GM21529 (cell line): Measurements from ENCODE around the gene ZBED6.
"Not testable (repeated sequence)": the region's sequence is repeated elsewhere in the genome, so short reads cannot be mapped to it uniquely, and the experiment has no call there.

Experiments used
- ATAC-seq: cut with Tn5 transposase; IDR thresholded peaks from one replicate; pipeline ENCODE4 v1.9.1; 2021; ENCODE audit not compliant: unreplicated experiment

Gene ZBED6

DNA sequence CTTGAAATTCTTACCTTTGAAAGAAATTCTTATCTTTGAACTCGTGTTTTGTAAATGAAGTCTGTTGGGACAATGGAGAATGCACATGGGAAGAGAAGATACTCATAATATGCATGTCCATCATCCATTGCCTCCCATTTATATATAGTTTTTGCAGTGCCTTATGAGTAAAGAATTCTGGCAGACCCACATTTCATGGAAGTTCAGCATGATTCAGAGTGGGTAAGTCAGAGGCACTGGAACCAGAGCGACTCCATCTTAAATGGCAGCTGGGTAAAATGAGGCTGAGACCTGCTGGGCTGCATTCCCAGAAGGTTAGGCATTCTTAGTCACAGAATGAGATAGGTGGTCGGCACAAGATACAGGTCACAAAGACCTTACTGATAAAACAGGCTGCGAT, 16.6 kb upstream of the ZBED6 start:
- no peak for ATAC-seq

DNA sequence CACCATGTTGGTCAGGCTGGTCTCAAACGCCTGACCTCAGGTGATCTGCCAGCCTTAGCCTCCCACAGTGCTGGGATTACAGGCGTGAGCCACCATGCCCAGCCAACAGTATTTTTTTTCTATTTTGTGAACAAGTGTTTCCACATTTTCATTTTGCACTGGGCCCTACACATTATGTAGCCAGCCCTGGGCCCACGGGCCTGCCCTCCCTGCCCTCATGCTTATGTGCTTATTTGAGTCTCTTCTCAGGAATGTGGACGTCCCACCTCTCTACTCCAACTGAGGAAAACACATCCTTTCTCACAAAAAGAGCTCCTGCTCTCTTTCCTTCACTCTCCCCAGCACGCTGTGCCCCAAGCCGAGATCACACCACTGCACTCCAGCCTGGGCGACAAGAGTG, 13.5 kb upstream of the ZBED6 start:
- no peak for ATAC-seq

DNA sequence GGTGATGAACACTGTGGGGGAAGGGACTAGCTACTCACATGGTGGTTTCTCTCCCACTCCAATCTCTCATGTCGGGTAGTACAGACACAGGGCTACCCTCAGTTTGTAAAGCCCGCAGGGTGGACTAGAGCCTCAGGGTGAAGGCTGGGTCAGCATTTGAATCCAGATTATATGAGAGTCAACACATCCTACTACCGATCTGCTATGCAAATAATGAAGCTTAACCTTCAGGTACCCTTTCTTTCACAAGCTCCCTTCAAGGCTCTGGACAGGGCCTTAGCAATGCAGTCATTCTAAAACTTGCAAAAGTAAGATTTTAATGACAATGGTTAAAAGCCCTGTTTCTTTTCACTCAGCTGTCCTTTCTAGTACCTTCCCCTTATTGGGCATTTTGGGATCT, 5.5 kb upstream of the ZBED6 start:
- ATAC-seq: no peak

DNA sequence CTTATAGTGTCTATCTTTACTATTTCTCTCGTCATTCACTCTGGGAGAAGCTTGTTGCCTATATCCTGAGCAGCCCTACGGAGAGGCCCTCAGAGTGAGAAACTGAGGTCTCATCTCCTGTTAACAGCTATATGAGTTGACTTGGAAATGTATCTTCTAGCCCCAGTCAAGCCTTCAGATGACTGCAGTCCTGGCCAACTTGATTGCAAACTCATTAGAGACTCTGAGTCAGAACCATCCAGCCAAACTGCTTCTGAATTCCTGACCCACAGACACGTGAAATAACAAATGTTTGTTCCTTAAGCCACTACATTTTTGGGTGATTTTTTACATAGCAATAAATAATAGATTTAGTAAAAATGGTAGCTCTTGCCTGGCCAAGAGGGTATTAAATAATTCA, 3.9 kb upstream of the ZBED6 start:
- ATAC-seq: no peak

DNA sequence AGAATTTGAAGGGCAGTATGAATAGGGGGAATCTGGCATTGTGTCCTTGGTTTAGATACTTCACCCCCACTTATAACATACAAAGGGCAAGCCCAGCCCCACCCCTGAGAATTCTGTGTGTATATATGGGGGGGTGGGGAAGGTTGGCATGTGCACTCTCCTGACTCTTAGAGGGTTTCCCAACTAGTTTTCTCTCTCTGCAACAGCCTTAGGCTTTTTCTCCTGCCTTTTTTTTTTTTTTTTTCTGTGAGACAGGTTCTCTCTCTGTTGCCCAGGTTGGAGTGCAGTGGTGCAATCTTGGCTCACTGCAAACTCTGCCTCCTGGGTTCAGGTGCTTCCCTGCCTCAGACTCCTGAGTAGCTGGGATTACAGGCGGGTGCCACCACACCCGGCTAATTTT, 2.9 kb upstream of the ZBED6 start:
- ATAC-seq: no peak

DNA sequence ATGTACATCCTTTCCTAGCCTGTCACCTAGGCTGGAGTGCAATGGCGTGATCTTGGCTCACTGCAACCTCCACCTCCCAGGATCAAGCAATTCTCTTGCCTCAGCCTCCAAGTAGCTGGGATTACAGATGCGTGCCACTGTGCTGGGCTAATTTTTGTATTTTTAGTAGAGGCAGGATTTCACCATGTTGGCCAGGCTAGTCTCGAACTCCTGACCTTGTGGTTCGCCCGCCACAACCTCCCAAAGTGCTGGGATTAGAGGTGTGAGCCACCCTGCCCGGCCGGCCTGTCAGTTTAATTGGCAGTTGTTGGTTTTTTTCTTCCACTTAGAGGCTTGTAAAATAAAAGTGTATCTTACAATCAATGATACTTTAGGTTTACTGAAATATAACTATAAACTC, 1.9 kb upstream of the ZBED6 start:
- not testable (repeated sequence) for ATAC-seq

DNA sequence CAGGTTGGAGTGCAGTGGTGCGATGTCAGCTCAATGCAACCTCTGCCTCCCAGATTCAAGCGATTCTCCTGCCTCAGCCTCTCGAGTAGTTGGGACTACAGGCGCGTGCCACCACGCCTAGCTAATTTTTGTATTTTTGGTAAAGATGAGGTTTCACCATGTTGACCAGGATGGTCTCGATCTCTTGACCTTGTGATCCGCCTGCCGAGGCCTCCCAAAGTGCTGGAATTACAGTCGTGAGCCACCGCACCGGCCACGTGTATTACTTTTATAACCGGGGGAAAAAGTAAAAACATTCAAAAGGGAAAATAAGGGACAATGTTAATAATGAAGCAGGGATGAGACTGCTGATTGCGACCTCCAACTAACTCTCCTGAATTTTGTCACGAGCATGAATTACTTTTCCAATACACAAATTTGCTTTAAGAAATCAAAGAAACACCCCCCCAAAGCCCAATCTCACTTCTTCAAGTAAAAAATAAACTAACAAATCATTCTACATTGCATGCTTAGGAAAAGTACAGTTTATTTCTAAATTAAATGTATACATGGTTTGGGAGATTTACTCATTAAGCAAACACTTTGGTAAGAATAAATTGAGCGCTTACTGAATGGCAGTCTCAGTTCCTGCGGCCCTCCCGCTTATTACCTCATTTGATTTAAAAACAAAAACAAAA, 521 bp upstream of the ZBED6 start:
- ATAC-seq: no peak

DNA sequence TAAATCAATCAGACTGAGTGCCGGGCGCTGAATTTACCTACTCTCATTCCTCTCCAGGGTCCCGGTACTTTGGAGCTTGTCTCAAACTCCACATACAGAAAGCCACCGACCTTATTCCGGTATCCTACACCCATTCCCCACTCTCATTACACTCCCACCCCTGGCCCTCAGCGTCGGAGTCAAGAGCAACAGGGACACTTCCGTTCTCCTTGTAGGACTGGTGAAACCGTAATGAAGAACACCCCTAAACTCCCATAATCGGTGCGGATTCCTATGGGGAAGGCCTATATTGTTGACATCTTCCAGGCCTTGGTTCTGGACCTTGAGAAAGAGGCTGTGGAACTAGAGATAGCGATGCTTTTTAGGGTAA, 798 bp downstream of the ZBED6 start:
- ATAC-seq: no peak

DNA sequence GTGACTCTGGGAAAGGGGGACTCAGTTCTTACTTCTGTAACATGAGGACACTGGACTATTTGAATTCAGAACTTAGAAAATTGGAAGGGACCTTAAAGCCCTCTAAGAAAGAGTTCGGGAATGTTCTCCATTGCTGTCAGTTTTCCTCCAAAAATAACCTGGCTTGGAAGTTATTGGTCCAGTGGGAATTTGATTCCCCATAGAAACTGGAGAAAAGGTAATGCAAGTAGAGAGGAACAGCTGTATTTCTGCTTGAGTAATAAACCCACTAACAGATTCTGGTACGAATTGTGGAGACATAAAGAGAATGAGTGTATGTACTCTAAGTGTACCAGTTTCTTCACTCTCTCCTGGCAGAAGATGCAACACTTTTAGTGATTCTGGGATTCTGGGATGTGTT, 1.8 kb downstream of the ZBED6 start:
- ATAC-seq: no peak

DNA sequence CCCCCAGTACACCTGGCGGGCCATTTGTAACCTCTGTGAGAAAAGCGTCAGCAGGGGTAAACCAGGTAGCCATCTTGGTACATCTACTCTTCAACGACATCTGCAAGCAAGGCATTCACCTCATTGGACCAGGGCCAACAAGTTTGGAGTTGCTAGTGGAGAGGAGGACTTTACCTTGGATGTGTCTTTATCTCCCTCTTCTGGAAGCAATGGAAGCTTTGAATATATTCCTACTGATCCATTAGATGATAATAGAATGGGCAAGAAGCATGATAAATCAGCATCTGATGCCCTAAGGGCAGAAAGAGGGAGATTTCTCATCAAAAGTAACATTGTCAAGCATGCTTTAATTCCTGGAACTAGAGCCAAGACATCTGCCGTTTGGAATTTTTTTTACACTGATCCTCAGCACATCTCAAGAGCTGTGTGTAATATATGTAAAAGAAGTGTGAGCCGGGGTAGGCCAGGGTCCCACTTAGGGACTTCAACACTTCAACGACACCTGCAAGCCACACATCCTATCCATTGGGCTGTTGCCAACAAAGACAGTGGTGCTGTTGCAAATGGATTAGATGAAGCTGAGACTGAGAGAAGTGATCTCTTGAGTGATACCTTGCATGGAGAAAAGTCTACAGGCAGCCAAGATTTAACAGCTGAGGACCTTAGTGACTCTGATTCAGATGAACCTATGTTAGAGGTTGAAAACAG, 2.7 kb downstream of the ZBED6 start:
- ATAC-seq: no peak

DNA sequence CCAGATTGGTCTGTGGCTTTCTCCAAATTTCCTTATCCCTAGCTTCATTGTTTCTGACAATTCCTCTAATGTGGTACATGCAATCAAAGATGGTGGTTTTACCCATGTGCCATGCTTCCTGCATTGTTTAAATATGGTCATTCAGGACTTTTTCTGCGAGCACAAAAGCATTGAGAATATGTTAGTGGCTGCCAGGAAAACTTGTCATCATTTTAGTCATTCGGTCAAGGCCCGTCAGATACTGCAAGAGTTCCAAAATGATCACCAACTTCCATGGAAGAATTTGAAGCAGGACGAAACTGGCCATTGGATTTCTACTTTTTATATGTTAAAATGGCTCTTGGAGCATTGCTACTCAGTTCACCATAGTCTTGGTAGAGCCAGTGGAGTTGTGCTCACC, 3.7 kb downstream of the ZBED6 start:
- ATAC-seq: no peak

DNA sequence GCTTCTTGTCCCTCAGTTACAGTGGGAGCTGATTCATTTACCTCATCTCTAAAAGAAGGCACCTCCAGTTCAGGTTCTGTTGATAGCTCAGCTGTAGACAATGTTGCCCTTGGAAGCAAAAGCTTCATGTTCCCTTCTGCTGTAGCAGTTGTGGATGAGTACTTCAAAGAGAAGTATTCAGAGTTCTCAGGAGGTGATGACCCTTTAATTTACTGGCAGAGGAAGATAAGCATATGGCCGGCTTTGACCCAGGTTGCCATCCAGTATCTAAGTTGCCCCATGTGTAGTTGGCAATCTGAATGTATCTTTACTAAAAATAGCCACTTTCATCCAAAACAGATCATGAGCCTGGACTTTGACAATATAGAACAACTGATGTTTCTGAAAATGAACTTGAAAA, 4.5 kb downstream of the ZBED6 start:
- no peak for ATAC-seq

DNA sequence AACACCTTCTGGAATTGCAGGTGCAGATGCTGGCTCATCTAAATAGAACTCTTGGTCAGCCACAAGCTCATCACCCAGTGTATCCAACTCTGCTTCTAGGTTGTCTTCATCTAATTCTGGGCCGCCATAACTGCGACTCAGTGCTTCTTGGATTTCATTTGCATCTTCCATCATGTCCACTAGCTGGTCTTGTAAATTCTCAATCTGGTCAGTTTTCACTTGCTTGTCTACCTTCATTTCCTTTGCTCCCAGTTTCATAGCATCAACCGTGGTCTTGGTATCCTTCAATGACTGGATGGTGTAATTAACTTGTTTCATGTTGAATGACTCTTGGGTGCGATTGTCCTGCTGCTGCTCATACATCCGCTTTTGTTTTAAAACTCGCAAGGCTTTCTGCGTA, 10.3 kb downstream of the ZBED6 start:
- ATAC-seq: no peak

DNA sequence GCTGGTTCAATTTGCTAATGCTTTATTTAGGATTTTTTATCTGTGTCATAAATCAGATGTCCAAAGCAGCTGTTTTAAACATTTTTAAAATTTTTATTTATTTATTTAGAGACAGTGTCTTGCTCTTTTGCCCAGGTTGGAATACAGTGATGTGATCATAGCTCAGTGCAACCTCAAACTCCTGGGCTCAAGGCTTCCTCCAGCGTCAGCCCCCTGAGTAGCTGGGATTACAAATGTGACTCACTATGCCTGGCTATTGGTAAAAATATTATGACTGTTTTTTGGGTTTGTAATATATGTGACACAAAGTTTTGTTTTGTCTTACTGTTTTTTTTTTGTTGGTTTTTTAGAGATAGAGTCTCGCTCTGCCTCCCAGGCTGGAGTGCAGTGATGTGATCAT, 11.8 kb downstream of the ZBED6 start:
- ATAC-seq: no peak

DNA sequence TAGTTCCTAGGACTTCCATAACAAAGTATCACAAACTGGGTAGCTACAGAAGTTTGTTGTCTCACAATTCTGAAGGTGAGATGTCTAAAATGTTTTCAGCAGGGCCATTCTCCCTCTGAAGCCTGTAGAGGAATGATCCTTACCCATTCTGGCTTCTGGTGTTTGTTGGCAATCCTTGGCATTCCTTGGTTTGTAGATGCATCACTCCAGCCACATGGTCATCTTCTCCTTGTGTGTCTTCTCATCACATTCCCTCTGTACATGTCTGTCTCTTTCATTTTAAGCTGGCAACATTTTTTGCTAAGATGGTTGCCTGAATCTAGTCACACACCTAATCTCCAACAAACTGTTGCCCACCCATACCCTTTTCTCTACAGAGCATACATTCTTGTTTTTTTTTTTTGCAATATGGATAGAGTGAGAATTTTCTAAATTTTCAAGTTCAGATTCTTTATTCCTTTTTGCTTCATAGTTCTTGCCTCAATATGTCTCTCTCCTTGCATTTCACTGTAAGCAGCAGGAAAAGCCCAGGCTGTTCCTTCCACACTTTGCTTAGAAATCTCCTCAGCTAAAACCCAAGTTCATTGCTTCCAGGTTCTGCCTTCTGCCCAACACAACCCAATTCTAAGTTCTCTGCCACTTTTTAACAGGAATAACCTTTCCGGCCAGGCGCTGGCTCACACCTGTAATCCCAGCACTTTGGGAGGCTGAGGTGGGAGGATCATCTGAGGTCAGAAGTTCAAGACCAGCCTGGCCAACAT, 18.3 kb downstream of the ZBED6 start:
- no peak for ATAC-seq

DNA sequence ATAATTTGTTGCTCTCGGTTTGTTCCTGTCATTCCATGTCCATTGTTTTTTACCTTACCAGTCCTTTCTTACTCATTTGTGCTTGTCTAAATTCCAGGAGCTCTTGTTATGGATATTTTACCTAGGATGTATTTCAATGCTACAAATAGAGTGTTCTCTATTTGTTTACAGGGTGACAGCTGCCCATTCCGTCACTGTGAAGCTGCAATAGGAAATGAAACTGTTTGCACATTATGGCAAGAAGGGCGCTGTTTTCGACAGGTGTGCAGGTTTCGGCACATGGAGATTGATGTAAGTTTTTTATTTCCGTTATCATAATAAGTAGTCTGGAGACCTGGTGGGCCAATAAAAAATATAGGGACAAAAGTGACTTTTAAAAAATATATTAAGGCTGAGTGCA, 23.0 kb downstream of the ZBED6 start:
- ATAC-seq: no peak

DNA sequence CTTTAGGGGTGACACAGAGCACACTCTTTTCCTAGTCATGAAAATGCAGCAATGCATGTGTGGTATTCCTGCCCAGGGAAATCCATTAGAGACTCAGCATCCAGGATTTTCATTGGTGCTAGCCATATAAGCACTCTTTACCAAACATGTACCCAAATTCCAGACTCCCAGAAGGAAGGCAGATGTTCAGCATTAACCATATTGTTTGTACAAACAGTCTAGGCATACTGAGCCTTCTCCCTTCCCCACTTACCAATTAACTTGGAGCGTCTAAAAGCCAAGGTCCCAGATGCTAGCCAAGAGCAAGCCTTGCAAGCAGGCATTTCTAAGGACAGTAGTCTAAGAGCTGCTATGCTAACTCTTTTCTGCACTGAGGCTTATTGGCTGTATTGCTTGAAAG, 27.9 kb downstream of the ZBED6 start:
- no peak for ATAC-seq

DNA sequence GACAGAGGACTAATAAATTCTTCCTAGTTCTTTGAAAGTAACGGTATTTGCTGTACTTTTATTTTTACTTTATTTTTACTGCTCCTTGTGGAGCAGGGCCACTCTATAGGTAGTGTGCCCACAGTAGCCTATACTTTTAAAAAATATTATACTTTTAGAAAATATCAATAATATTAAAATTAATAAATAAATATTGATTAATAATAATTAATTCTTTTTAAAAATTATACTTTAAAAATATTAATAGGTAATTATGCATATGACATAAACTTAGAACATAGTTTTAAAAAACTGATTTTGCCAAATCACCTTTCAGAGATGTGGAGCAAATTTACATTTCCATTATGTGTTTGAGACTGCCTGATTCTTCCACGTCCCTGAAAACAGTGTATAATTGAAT, 30.8 kb downstream of the ZBED6 start:
- no peak for ATAC-seq

DNA sequence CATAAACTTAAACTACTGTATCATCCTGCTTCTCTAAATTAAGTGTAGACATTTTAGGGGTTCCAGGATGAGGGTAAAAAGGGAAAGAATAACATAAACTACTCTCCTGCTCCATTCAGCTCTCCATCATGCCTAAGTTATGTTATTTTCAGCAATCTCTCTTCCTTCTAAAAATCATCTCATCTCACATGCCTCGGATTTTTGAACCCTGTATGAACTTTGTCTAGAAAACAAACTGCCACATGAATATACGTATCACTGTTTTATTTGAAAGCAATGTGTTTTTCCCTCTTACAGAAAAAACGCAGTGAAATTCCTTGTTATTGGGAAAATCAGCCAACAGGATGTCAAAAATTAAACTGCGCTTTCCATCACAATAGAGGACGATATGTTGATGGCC, 32.6 kb downstream of the ZBED6 start:
- no peak for ATAC-seq

DNA sequence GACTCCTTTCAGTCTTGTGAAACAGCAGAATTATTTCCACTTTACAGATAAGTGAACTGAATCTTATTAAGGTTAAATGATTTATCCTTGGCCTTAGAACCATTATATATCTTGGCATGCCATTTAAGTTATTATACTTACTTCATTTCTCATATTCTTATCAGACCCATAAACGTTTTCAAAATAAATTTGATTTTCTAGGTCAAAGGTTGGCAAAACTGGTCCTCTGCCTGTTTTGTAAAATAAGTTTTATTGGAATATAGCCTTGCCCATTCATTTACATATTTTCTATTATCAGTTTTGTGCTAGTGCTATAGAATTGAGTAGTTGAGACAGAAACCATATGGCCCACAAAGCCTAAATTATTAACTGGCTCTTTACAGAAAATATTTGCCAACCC, 33.1 kb downstream of the ZBED6 start:
- ATAC-seq: no peak

DNA sequence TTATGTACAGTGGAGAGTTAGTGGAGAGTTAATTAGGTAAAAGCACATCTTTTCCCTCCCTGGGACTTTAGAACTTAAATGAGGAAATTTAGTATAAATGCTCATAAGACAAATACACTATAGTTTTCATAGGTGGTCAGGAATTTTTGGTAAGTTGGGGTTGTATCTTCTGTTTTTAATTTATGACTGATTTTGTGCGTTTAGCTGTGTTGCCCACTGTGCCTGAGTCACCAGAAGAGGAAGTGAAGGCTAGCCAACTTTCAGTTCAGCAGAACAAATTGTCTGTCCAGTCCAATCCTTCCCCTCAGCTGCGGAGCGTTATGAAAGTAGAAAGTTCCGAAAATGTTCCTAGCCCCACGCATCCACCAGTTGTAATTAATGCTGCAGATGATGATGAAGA, 33.8 kb downstream of the ZBED6 start:
- ATAC-seq: not testable (repeated sequence)

DNA sequence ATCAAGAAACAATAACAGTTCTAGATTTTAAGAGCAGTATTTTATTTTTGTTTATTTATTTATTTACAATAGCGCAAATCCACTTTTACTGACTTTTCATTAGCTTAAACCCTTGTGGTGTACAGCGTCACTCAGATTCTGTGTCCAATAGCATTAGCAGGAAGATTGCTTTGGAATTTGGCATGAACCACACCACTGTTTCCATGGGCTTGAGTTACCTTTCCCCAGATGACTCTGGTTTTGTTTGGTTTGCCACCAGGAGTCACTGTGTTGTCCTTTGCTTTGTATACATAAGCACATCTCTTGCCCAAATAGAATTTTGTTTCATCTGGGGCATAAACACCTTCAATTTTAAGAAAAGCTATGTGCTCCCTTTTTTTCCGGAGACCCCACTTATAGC, 40.1 kb downstream of the ZBED6 start:
- no peak for ATAC-seq
